GM23338 (cell line): ENCODE measurements around the gene CHMP5.

Experiments used
- CTCF ChIP-seq, 2 experiments: fragments of 200-600 bp in 1 of 2; sonication (generic) in 1 of 2; conservative IDR thresholded peaks; 2 replicates each; pipeline versions ENCODE4 v1.5.1 to v1.6.1; 2016 to 2017; ENCODE audit warnings: antibody characterized with exemption in 2 of 2, low read depth in 2 of 2, mild to moderate bottlenecking in 2 of 2, moderate library complexity in 1 of 2
- EZH2 ChIP-seq: fragments of 200-600 bp; sonication (generic); IDR thresholded peaks from one replicate; pipeline ENCODE4 v1.8.0; 2017; ENCODE audit warnings: antibody characterized with exemption, mild to moderate bottlenecking, low read depth; ENCODE audit not compliant: unreplicated experiment
- JUNB ChIP-seq: IDR thresholded peaks from one replicate; pipeline ENCODE4 v1.6.1; 2016; ENCODE audit warnings: antibody characterized with exemption; ENCODE audit not compliant: unreplicated experiment
- NANOG ChIP-seq: IDR thresholded peaks from 2 replicates; pipeline ENCODE4 v1.6.1; 2016; ENCODE audit warnings: antibody characterized with exemption, borderline replicate concordance
- POLR2AphosphoS5 ChIP-seq: IDR thresholded peaks from 2 replicates; pipeline ENCODE4 v1.6.1; 2016; ENCODE audit warnings: antibody characterized with exemption, low read depth
- REST ChIP-seq: IDR thresholded peaks from one replicate; pipeline ENCODE4 v1.6.1; 2018; ENCODE audit warnings: antibody characterized with exemption; ENCODE audit not compliant: unreplicated experiment
- TF ChIP-seq, protein P1 (sequence below): fragments of 250-450 bp; sonication (Bioruptor Pico); IDR thresholded peaks from 2 replicates; pipeline ENCODE4 v1.5.0; 2020; ENCODE audit warnings: mild to moderate bottlenecking, moderate library complexity

GRCh38 chr9:33329979-33330378, 65.1 kb downstream of the CHMP5 start:
- TF ChIP-seq CTCF (conservative IDR thresholded peaks at IDR 0.05; ENCODE audit: low read depth in 2 of 2) (no peak), EZH2 (no peak), POLR2AphosphoS5 (no peak), JUNB (no peak), REST (no peak), NANOG (no peak)
- TF ChIP-seq, protein P1, sequence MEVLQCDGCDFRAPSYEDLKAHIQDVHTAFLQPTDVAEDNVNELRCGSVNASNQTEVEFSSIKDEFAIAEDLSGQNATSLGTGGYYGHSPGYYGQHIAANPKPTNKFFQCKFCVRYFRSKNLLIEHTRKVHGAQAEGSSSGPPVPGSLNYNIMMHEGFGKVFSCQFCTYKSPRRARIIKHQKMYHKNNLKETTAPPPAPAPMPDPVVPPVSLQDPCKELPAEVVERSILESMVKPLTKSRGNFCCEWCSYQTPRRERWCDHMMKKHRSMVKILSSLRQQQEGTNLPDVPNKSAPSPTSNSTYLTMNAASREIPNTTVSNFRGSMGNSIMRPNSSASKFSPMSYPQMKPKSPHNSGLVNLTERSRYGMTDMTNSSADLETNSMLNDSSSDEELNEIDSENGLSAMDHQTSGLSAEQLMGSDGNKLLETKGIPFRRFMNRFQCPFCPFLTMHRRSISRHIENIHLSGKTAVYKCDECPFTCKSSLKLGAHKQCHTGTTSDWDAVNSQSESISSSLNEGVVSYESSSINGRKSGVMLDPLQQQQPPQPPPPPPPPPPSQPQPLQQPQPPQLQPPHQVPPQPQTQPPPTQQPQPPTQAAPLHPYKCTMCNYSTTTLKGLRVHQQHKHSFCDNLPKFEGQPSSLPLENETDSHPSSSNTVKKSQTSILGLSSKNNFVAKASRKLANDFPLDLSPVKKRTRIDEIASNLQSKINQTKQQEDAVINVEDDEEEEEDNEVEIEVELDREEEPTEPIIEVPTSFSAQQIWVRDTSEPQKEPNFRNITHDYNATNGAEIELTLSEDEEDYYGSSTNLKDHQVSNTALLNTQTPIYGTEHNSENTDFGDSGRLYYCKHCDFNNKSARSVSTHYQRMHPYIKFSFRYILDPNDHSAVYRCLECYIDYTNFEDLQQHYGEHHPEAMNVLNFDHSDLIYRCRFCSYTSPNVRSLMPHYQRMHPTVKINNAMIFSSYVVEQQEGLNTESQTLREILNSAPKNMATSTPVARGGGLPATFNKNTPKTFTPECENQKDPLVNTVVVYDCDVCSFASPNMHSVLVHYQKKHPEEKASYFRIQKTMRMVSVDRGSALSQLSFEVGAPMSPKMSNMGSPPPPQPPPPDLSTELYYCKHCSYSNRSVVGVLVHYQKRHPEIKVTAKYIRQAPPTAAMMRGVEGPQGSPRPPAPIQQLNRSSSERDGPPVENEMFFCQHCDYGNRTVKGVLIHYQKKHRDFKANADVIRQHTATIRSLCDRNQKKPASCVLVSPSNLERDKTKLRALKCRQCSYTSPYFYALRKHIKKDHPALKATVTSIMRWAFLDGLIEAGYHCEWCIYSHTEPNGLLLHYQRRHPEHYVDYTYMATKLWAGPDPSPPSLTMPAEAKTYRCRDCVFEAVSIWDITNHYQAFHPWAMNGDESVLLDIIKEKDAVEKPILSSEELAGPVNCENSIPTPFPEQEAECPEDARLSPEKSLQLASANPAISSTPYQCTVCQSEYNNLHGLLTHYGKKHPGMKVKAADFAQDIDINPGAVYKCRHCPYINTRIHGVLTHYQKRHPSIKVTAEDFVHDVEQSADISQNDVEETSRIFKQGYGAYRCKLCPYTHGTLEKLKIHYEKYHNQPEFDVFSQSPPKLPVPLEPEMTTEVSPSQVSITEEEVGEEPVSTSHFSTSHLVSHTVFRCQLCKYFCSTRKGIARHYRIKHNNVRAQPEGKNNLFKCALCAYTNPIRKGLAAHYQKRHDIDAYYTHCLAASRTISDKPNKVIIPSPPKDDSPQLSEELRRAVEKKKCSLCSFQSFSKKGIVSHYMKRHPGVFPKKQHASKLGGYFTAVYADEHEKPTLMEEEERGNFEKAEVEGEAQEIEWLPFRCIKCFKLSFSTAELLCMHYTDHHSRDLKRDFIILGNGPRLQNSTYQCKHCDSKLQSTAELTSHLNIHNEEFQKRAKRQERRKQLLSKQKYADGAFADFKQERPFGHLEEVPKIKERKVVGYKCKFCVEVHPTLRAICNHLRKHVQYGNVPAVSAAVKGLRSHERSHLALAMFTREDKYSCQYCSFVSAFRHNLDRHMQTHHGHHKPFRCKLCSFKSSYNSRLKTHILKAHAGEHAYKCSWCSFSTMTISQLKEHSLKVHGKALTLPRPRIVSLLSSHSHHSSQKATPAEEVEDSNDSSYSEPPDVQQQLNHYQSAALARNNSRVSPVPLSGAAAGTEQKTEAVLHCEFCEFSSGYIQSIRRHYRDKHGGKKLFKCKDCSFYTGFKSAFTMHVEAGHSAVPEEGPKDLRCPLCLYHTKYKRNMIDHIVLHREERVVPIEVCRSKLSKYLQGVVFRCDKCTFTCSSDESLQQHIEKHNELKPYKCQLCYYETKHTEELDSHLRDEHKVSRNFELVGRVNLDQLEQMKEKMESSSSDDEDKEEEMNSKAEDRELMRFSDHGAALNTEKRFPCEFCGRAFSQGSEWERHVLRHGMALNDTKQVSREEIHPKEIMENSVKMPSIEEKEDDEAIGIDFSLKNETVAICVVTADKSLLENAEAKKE (CRISPR knock-in tag) = no peak
